ENCODE measurements around the gene UBB. TPM values are rescaled to one million over a fixed set of nuclear protein-coding genes. Genes with fewer than 3 reads are reported as not detected.

UBB gene
- total RNA-seq, 2 donors from 2014 or later, result 862 to 1,091 TPM

DNA sequence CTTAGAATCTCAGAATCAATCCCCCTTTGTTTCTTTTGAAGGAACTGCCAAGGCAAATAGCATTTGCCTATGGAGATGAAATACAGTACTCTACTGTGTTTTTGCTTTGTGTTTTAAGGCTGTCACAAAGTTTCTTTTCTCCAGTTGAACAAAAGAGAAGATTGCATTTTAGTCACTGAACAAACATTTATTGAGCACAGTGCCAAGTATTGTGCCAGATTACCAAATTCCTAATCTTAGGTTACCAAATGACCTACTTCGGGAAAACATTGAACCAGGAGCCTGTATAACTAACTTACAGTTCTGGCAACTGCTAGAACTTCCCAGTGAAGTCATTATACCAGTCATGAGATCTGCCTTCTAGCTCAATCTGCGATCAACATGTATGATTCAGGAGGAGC, 3.0 kb upstream of the UBB start:
- TF ChIP-seq, protein P1, sequence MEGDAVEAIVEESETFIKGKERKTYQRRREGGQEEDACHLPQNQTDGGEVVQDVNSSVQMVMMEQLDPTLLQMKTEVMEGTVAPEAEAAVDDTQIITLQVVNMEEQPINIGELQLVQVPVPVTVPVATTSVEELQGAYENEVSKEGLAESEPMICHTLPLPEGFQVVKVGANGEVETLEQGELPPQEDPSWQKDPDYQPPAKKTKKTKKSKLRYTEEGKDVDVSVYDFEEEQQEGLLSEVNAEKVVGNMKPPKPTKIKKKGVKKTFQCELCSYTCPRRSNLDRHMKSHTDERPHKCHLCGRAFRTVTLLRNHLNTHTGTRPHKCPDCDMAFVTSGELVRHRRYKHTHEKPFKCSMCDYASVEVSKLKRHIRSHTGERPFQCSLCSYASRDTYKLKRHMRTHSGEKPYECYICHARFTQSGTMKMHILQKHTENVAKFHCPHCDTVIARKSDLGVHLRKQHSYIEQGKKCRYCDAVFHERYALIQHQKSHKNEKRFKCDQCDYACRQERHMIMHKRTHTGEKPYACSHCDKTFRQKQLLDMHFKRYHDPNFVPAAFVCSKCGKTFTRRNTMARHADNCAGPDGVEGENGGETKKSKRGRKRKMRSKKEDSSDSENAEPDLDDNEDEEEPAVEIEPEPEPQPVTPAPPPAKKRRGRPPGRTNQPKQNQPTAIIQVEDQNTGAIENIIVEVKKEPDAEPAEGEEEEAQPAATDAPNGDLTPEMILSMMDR (IDR thresholded peaks at IDR 0.05), result no peak
- no peak overlapping the region for H3K27ac ChIP-seq
- peaks cover 0 to 25% of the 10 kb centered on the region in 2 donors for H3K4me1 ChIP-seq
- DNase-seq (ENCODE audit: low spot score), result no peak
- H3K9me3 ChIP-seq, result no peaks in the 10 kb centered on the region
- peaks cover 11% of the 10 kb centered on the region for H3K36me3 ChIP-seq
- no peaks in the 10 kb centered on the region for H3K27me3 ChIP-seq
- H3K4me3 ChIP-seq, result no peak overlapping the region

DNA sequence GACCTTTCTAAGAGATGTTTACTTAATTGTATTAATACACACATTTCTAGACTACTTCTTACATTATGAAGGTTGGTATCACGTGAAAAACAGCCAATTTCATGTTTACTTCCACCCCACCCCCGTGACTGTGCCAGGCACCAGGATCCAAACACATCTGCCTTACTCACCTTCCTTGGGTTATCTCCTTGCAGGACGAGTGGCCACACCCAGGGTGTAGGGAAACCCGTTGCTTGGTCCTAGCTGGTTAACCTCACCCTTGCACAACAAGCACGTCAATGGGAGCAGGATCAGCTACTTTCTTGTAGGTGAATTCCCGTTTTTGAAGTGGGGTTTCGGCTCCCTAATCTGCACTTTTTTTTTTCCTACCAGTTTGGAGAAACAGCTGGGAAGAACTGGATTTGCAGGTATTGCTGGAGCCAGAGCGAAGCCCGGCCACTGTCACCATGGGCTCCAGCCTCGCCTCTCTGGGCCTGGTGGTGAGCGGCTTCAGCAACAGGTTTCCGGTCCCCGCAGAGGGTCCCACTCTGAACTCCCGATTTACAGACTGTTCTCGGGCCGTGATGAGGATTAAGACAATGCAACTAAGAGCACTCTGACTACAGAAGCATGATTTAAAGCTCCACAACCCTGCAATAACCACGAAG, 2.1 kb upstream of the UBB start:
- Histone ChIP-seq H3K4me3 (no peak overlapping the region), H3K9me3 (no peaks in the 10 kb centered on the region), H3K4me1 (peaks cover 0 to 32% of the 10 kb centered on the region in 2 donors), H3K27ac (no peak overlapping the region), H3K27me3 (no peaks in the 10 kb centered on the region), H3K36me3 (peaks cover 20% of the 10 kb centered on the region)
- no peak for DNase-seq (ENCODE audit: low spot score)
- TF ChIP-seq, protein P1 (IDR thresholded peaks at IDR 0.05), result no peak

DNA sequence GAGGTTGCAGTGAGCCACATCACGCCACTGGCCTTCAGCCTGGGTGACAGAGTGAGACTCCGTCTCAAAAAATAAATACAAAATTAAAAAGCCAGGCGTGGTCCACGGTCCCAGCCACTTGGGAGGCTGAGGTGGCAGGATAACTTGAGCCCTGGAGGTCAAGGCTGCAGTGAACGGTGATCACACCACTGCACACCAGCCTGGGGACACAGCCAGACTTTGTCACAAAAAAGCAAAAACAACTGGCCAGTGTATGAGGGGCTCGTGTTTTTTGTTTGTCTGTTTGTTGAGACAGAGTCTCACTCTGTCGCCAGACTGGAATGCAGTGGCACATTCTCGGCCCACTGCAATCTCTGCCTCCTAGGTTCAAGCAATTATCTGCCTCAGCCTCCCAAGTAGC, 1.2 kb upstream of the UBB start:
- Histone ChIP-seq H3K27ac (peak overlapping the region in 1 of 2 donors; percentile 93), H3K27me3 (no peaks in the 10 kb centered on the region), H3K4me1 (peaks cover 0 to 30% of the 10 kb centered on the region in 2 donors), H3K4me3 (no peak overlapping the region), H3K9me3 (no peaks in the 10 kb centered on the region), H3K36me3 (peaks cover 20% of the 10 kb centered on the region)
- TF ChIP-seq, protein P1 (IDR thresholded peaks at IDR 0.05), result no peak
- DNase-seq (ENCODE audit: low spot score), result no peak

DNA sequence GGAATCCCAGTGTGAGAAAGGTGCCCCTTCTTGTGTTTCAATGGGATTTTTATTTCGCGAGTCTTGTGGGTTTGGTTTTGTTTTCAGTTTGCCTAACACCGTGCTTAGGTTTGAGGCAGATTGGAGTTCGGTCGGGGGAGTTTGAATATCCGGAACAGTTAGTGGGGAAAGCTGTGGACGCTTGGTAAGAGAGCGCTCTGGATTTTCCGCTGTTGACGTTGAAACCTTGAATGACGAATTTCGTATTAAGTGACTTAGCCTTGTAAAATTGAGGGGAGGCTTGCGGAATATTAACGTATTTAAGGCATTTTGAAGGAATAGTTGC, 567 bp downstream of the UBB start:
- Histone ChIP-seq H3K36me3 (peaks cover 20% of the 10 kb centered on the region), H3K27me3 (no peaks in the 10 kb centered on the region), H3K9me3 (no peaks in the 10 kb centered on the region), H3K27ac (peak overlapping the region; percentile 91 to 93), H3K4me3 (peak overlapping the region; percentile 63 to 65), H3K4me1 (peaks cover 0 to 29% of the 10 kb centered on the region in 2 donors)
- no peak for DNase-seq (ENCODE audit: low spot score)
- TF ChIP-seq, protein P1 (IDR thresholded peaks at IDR 0.05), result no peak

DNA sequence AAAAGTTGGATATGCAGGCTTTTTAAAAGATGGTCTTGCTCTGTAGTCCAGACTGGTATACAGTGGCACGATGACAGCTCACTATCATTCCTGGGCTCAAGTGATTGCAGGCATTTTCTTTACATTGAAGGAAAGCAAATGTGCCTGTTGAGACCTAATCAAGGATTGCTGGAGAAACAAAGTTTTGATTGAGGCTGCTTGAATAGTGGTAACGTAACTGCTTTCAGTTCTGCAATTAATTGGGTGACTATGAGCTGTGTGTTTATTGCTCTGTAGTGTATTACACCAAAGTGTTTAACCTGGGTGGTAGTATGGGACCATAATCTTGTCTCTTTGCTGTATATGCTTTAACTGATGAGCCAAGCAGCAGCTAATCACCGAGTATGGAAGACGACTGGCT, 2.3 kb downstream of the UBB start:
- H3K27ac ChIP-seq, result peak overlapping the region in 1 of 2 donors; percentile 19

More for the DNA sequence above, 2.3 kb downstream of the UBB start:
- no peak overlapping the region for H3K4me3 ChIP-seq
- no peaks in the 10 kb centered on the region for H3K27me3 ChIP-seq
- no peak for DNase-seq (ENCODE audit: low spot score)
- H3K9me3 ChIP-seq, result no peaks in the 10 kb centered on the region
- TF ChIP-seq, protein P1 (IDR thresholded peaks at IDR 0.05), result no peak
- peaks cover 20% of the 10 kb centered on the region for H3K36me3 ChIP-seq
- peaks cover 0 to 35% of the 10 kb centered on the region in 2 donors for H3K4me1 ChIP-seq
